PC-3 (cell line): ENCODE results near the gene MVB12B.

ENCODE experiments used
- CTCF ChIP-seq: fragments of 300-600 bp; sonication (generic); conservative IDR thresholded peaks from 2 replicates; pipeline ENCODE4 v1.5.1; 2017; ENCODE audit warnings: antibody characterized with exemption, low read depth, mild to moderate bottlenecking, low read length
- EZH2 ChIP-seq: fragments of 300-600 bp; sonication (generic); IDR thresholded peaks from one replicate; pipeline ENCODE4 v1.6.1; 2017; ENCODE audit warnings: antibody characterized with exemption, mild to moderate bottlenecking, low read length; ENCODE audit not compliant: unreplicated experiment

GRCh38 chr9:126503333-126504085, 176.9 kb downstream of the MVB12B start:
- TF ChIP-seq CTCF (no peak), EZH2 (no peak)
